Ecto neural progenitor cell (in vitro differentiated cells): Measurements from ENCODE around the gene FBLN2.

Experiments
- DNase-seq: peaks from one replicate; pipeline ENCODE4 v3.0.0-alpha.2; 2018; ENCODE audit warnings: low spot score

Gene FBLN2

GRCh38 chr3:13532085-13532484 is 16.8 kb upstream of the FBLN2 start:
- DNase-seq, result no peak

- DNase-seq, result no peak
Measured at GRCh38 chr3:13532631-13533030, 16.3 kb upstream of the FBLN2 start.

- no peak for DNase-seq
Measured at GRCh38 chr3:13533885-13534301, 15.0 kb upstream of the FBLN2 start.

GRCh38 chr3:13535526-13535875 is 13.4 kb upstream of the FBLN2 start:
- DNase-seq, result no peak

GRCh38 chr3:13535905-13536304 is 13.0 kb upstream of the FBLN2 start:
- no peak for DNase-seq

GRCh38 chr3:13536432-13536831 is 12.5 kb upstream of the FBLN2 start:
- DNase-seq, result no peak

GRCh38 chr3:13536832-13537231 is 12.1 kb upstream of the FBLN2 start:
- no peak for DNase-seq

- no peak for DNase-seq
Measured at GRCh38 chr3:13537244-13537908, 11.5 kb upstream of the FBLN2 start.

- DNase-seq, result no peak
Measured at GRCh38 chr3:13537909-13538296, 11.0 kb upstream of the FBLN2 start.

GRCh38 chr3:13538520-13539291 is 10.2 kb upstream of the FBLN2 start:
- no peak for DNase-seq

GRCh38 chr3:13539292-13539638 is 9.7 kb upstream of the FBLN2 start:
- DNase-seq, result no peak

GRCh38 chr3:13539671-13540070 is 9.3 kb upstream of the FBLN2 start:
- no peak for DNase-seq

GRCh38 chr3:13540297-13540995 is 8.5 kb upstream of the FBLN2 start:
- DNase-seq, result no peak

- no peak for DNase-seq
Measured at GRCh38 chr3:13541691-13542090, 7.2 kb upstream of the FBLN2 start.

- no peak for DNase-seq
Measured at GRCh38 chr3:13542142-13542541, 6.8 kb upstream of the FBLN2 start.

GRCh38 chr3:13543253-13543652 is 5.7 kb upstream of the FBLN2 start:
- DNase-seq, result no peak

- no peak for DNase-seq
Measured at GRCh38 chr3:13544293-13544831, 4.6 kb upstream of the FBLN2 start.

- DNase-seq, result no peak
Measured at GRCh38 chr3:13544951-13545651, 3.8 kb upstream of the FBLN2 start.

- no peak for DNase-seq
Measured at GRCh38 chr3:13545952-13546454, 2.9 kb upstream of the FBLN2 start.

GRCh38 chr3:13546667-13547171 is 2.2 kb upstream of the FBLN2 start:
- DNase-seq, result no peak

- no peak for DNase-seq
Measured at GRCh38 chr3:13547591-13548371, 1.1 kb upstream of the FBLN2 start.
